ENCODE data around the gene C12orf75. TPM values are rescaled to one million over a fixed set of nuclear protein-coding genes. Genes with fewer than 3 reads are reported as not detected.

C12orf75 gene
- total and polyA plus RNA-seq, 10 of the 15 experiments (the other 5 are each of a cell fraction or from before 2014, with no cell fraction given): 40.7 to 411 (median 159) TPM

DNA sequence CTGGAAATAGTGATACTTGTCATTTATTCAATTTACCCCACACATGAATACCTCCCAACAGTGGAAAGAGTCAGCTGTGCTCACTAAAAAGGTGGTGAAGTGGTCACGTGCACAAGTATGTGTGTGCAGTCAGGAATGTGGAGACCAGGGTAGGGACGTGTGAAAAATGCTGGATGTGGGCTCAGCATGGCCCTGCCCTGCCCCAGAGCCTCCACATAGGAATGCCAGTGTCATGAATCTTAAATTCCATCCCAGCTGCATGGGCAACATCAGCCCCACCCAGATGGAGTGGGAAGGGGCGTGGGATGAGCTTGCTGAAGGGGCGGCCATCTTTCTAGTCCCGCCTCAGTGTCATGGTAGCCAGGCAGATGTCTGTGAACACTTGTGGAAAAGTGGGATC, 87.7 kb downstream of the C12orf75 start:
- POLR2A ChIA-PET: no interaction called here
- no peak overlapping the region for H3K4me2 ChIP-seq (ENCODE audit: control insufficient read depth, insufficient read depth)
- in situ Hi-C loops (cut with MboI): no loop called here
- no peaks in the 10 kb centered on the region for H3K4me1 ChIP-seq (ENCODE audit: control insufficient read depth, insufficient read depth, low read length)
- intact Hi-C loops (cut with micrococcal nuclease; ENCODE audit: unreplicated experiment): no loop called here
- H3K27ac ChIP-seq (ENCODE audit: control insufficient read depth, insufficient read depth): no peak overlapping the region
- H4K20me1 ChIP-seq (ENCODE audit: control insufficient read depth, insufficient read depth): no peaks in the 10 kb centered on the region
- H3K4me3 ChIP-seq: no peak overlapping the region
- TF ChIP-seq, protein P1, sequence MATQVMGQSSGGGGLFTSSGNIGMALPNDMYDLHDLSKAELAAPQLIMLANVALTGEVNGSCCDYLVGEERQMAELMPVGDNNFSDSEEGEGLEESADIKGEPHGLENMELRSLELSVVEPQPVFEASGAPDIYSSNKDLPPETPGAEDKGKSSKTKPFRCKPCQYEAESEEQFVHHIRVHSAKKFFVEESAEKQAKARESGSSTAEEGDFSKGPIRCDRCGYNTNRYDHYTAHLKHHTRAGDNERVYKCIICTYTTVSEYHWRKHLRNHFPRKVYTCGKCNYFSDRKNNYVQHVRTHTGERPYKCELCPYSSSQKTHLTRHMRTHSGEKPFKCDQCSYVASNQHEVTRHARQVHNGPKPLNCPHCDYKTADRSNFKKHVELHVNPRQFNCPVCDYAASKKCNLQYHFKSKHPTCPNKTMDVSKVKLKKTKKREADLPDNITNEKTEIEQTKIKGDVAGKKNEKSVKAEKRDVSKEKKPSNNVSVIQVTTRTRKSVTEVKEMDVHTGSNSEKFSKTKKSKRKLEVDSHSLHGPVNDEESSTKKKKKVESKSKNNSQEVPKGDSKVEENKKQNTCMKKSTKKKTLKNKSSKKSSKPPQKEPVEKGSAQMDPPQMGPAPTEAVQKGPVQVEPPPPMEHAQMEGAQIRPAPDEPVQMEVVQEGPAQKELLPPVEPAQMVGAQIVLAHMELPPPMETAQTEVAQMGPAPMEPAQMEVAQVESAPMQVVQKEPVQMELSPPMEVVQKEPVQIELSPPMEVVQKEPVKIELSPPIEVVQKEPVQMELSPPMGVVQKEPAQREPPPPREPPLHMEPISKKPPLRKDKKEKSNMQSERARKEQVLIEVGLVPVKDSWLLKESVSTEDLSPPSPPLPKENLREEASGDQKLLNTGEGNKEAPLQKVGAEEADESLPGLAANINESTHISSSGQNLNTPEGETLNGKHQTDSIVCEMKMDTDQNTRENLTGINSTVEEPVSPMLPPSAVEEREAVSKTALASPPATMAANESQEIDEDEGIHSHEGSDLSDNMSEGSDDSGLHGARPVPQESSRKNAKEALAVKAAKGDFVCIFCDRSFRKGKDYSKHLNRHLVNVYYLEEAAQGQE (IDR thresholded peaks at IDR 0.05; ENCODE audit: low read depth, low read length): no peak
- TF ChIP-seq ETV6 (conservative IDR thresholded peaks at IDR 0.05 in 1 of 2, IDR thresholded peaks at IDR 0.05 in 1 of 2; ENCODE audit: borderline replicate concordance in 1 of 2, low read depth in 1 of 2): no peak
- no peak for TF ChIP-seq MYB (IDR thresholded peaks at IDR 0.05; ENCODE audit: borderline replicate concordance, low read depth, low read length)
- TF ChIP-seq, protein P2, sequence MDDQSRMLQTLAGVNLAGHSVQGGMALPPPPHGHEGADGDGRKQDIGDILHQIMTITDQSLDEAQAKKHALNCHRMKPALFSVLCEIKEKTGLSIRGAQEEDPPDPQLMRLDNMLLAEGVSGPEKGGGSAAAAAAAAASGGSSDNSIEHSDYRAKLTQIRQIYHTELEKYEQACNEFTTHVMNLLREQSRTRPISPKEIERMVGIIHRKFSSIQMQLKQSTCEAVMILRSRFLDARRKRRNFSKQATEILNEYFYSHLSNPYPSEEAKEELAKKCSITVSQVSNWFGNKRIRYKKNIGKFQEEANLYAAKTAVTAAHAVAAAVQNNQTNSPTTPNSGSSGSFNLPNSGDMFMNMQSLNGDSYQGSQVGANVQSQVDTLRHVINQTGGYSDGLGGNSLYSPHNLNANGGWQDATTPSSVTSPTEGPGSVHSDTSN (IDR thresholded peaks at IDR 0.05; ENCODE audit: insufficient replicate concordance, low read depth, low read length): no peak
- TF ChIP-seq, protein P3, sequence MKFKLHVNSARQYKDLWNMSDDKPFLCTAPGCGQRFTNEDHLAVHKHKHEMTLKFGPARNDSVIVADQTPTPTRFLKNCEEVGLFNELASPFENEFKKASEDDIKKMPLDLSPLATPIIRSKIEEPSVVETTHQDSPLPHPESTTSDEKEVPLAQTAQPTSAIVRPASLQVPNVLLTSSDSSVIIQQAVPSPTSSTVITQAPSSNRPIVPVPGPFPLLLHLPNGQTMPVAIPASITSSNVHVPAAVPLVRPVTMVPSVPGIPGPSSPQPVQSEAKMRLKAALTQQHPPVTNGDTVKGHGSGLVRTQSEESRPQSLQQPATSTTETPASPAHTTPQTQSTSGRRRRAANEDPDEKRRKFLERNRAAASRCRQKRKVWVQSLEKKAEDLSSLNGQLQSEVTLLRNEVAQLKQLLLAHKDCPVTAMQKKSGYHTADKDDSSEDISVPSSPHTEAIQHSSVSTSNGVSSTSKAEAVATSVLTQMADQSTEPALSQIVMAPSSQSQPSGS (IDR thresholded peaks at IDR 0.05; ENCODE audit: low read length): no peak
- TF ChIP-seq, protein P4, sequence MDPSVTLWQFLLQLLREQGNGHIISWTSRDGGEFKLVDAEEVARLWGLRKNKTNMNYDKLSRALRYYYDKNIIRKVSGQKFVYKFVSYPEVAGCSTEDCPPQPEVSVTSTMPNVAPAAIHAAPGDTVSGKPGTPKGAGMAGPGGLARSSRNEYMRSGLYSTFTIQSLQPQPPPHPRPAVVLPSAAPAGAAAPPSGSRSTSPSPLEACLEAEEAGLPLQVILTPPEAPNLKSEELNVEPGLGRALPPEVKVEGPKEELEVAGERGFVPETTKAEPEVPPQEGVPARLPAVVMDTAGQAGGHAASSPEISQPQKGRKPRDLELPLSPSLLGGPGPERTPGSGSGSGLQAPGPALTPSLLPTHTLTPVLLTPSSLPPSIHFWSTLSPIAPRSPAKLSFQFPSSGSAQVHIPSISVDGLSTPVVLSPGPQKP (IDR thresholded peaks at IDR 0.05; ENCODE audit: low read depth, low read length): no peak
- TF ChIP-seq TCF12 (IDR thresholded peaks at IDR 0.05; ENCODE audit: low read depth, low read length): no peak
- no peak for TF ChIP-seq FOS (IDR thresholded peaks at IDR 0.05; ENCODE audit: borderline replicate concordance, extremely low read depth, insufficient read length)
- TF ChIP-seq, protein P5, sequence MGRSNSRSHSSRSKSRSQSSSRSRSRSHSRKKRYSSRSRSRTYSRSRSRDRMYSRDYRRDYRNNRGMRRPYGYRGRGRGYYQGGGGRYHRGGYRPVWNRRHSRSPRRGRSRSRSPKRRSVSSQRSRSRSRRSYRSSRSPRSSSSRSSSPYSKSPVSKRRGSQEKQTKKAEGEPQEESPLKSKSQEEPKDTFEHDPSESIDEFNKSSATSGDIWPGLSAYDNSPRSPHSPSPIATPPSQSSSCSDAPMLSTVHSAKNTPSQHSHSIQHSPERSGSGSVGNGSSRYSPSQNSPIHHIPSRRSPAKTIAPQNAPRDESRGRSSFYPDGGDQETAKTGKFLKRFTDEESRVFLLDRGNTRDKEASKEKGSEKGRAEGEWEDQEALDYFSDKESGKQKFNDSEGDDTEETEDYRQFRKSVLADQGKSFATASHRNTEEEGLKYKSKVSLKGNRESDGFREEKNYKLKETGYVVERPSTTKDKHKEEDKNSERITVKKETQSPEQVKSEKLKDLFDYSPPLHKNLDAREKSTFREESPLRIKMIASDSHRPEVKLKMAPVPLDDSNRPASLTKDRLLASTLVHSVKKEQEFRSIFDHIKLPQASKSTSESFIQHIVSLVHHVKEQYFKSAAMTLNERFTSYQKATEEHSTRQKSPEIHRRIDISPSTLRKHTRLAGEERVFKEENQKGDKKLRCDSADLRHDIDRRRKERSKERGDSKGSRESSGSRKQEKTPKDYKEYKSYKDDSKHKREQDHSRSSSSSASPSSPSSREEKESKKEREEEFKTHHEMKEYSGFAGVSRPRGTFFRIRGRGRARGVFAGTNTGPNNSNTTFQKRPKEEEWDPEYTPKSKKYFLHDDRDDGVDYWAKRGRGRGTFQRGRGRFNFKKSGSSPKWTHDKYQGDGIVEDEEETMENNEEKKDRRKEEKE (IDR thresholded peaks at IDR 0.05): no peak
- TF ChIP-seq ZBED1 (IDR thresholded peaks at IDR 0.05; ENCODE audit: borderline replicate concordance): no peak
- TF ChIP-seq CEBPB (IDR thresholded peaks at IDR 0.05; ENCODE audit: borderline replicate concordance in 1 of 2, low read depth in 2 of 2, low read length in 2 of 2): no peak
- no peak for TF ChIP-seq SUZ12 (IDR thresholded peaks at IDR 0.05; ENCODE audit: unreplicated experiment)
- TF ChIP-seq ZNF207 (IDR thresholded peaks at IDR 0.05; ENCODE audit: borderline replicate concordance): no peak
- TF ChIP-seq NR2C1 (IDR thresholded peaks at IDR 0.05): no peak
- no peak overlapping the region for H3K9ac ChIP-seq (ENCODE audit: control insufficient read depth, insufficient read depth, low read length)
- H3K27me3 ChIP-seq (replicated peaks in 1 of 2; ENCODE audit: control insufficient read depth in 2 of 2, insufficient read depth in 2 of 2, low read length in 1 of 2): no peaks in the 10 kb centered on the region
- no peak overlapping the region for H2AFZ ChIP-seq (ENCODE audit: control insufficient read depth, low read depth, low read length)
- no peak for DNase-seq (ENCODE audit: low read depth, low spot score)
- H3K9me3 ChIP-seq (replicated peaks; ENCODE audit: control insufficient read depth, insufficient read depth, low read length): no peaks in the 10 kb centered on the region
- no TSS peak for BruUV-seq (replicated peaks)
- RAD21 ChIA-PET (ENCODE audit: unreplicated experiment): no interaction called here
- no peak for FAIRE-seq
- H3K36me3 ChIP-seq (ENCODE audit: control insufficient read depth in 2 of 2, insufficient read depth in 2 of 2, low read length in 1 of 2): no peaks in the 10 kb centered on the region
- SMC1A ChIA-PET (ENCODE audit: uncharacterized antibody, unreplicated experiment): interaction anchor here (1.8 kb wide), 1 partner anchor 718 kb away, joined by 5 read pairs; no protein-coding TSS in a partner anchor
- no peak for ATAC-seq
- WGBS (ENCODE audit: insufficient coverage, insufficient replicate concordance, low lambda C conversion rate, missing lambda C conversion rate): 39% methylated on average over 5 of the region's 5 CpGs
- CTCF ChIA-PET: interaction anchor here (1.1 to 6.1 kb wide), 3 partner anchors 19 to 753 kb away, joined by 3 to 84 read pairs (median 3); no protein-coding TSS in a partner anchor
- no peaks in the 10 kb centered on the region for H3K79me2 ChIP-seq (ENCODE audit: control insufficient read depth, insufficient read depth, low read length)
